ENCODE measurements around the gene PIGQ. TPM values are rescaled to one million over a fixed set of nuclear protein-coding genes. Genes with fewer than 3 reads are reported as not detected.

The PIGQ gene
- total and polyA plus RNA-seq, 2 of the 4 experiments (the other 2 are of a cell fraction), result 5.9 to 36.8 TPM

- Histone ChIP-seq H2BK120ac (ENCODE audit: low read depth, low read length) (no peak overlapping the region), H3K79me1 (ENCODE audit: low read depth in 1 of 2, low read length in 2 of 2) (peaks cover 8 to 62% of the 10 kb centered on the region in 2 experiments; a peak in 2 of 4 replicates), H3K18ac (ENCODE audit: low read depth, low read length) (no peak overlapping the region), H3K27me3 (ENCODE audit: control insufficient read depth, insufficient read depth, low read length) (no peaks in the 10 kb centered on the region), H4K91ac (ENCODE audit: insufficient read depth, low read depth, low read length) (no peak overlapping the region), H3K23ac (ENCODE audit: low read depth, low read length) (no peak overlapping the region), H3K56ac (ENCODE audit: extremely low read depth, insufficient read depth, low read length) (no peak overlapping the region), H2BK20ac (ENCODE audit: low read depth, low read length) (no peak overlapping the region), H4K8ac (ENCODE audit: low read depth in 2 of 2, low read length in 2 of 2) (no peak overlapping the region), H3K9me1 (ENCODE audit: insufficient read depth, low read length) (peaks cover 6% of the 10 kb centered on the region; the same call in 1 of the 2 replicates), H4K20me1 (ENCODE audit: insufficient read depth, low read length) (peaks cover 82% of the 10 kb centered on the region), H3K9me3 (ENCODE audit: control insufficient read depth, insufficient read depth, low read length) (no peaks in the 10 kb centered on the region), H3K36me3 (ENCODE audit: control insufficient read depth, insufficient read depth, low read length) (peaks cover 4% of the 10 kb centered on the region; the same call in 1 of the 2 replicates), H4K5ac (ENCODE audit: low read depth, low read length) (no peak overlapping the region), H3K14ac (replicated peaks; ENCODE audit: low read depth, low read length) (no peak overlapping the region), H3K4me2 (ENCODE audit: low read depth, low read length) (no peak overlapping the region), H2AK5ac (ENCODE audit: low read depth, low read length) (0 out of 2 replicates have a peak overlapping the region, but pooled peaks have one; percentile 24), H3K4me3 (ENCODE audit: insufficient read depth, low read depth, low read length) (no peak overlapping the region), H2AFZ (replicated peaks; ENCODE audit: low read length, poor library complexity) (no peak overlapping the region), H3K4me1 (ENCODE audit: control insufficient read depth, insufficient read depth, low read length) (peaks cover 20% of the 10 kb centered on the region), H2BK15ac (ENCODE audit: low read depth, low read length) (no peak overlapping the region), H2BK5ac (ENCODE audit: low read depth, low read length, poor library complexity, severe bottlenecking) (no peak overlapping the region), H3K4ac (ENCODE audit: low read depth, low read length) (no peak overlapping the region), H3K27ac (ENCODE audit: insufficient read depth, low read length) (no peak overlapping the region), H2AK9ac (replicated peaks; ENCODE audit: low read depth, low read length, poor library complexity) (no peak overlapping the region), H3K9ac (ENCODE audit: low read depth, low read length) (no peak overlapping the region)
- ATAC-seq (ENCODE audit: low read depth) (no peak), DNase-seq (no peak)
- in situ Hi-C loops (cut with MboI; ENCODE audit: low sequenced_read_pairs), result no loop called here
- dilution Hi-C loops (cut with HindIII; ENCODE audit: low sequenced_read_pairs, unreplicated experiment), result no loop called here
- 93% methylated on average over 12 of the region's 23 CpGs; no CpG with 5 or more reads in 1 of the 2 experiments for WGBS, 2 experiments (ENCODE audit: extremely low coverage in 2 of 2, insufficient read length in 1 of 2)
- no TSS peak for BruUV-seq (replicated peaks)
- intact Hi-C loops (cut with micrococcal nuclease), result no loop called here
- TF ChIP-seq USF2 (IDR thresholded peaks at IDR 0.05; ENCODE audit: low read depth, low read length), result no peak
- TF ChIP-seq RAD21 (IDR thresholded peaks at IDR 0.05; ENCODE audit: low read length), result no peak
- TF ChIP-seq FOS (IDR thresholded peaks at IDR 0.05; ENCODE audit: low read depth, low read length), result no peak
- no peak for TF ChIP-seq MAFK (IDR thresholded peaks at IDR 0.05; ENCODE audit: low read depth, low read length)
- TF ChIP-seq POLR2A (IDR thresholded peaks at IDR 0.05; ENCODE audit: low read depth, low read length), result no peak
- TF ChIP-seq CEBPB (IDR thresholded peaks at IDR 0.05; ENCODE audit: low read depth, low read length), result no peak
- ChIA-PET POLR2A (ENCODE audit: unreplicated experiment) (no interaction called here), CTCF (no interaction called here)
Observed at GRCh38 chr16:530111-530817, 39.5 kb upstream of the PIGQ start.

Measured in IMR-90 (cell line).